ENCODE measurements around the gene MRPS15.

DNA sequence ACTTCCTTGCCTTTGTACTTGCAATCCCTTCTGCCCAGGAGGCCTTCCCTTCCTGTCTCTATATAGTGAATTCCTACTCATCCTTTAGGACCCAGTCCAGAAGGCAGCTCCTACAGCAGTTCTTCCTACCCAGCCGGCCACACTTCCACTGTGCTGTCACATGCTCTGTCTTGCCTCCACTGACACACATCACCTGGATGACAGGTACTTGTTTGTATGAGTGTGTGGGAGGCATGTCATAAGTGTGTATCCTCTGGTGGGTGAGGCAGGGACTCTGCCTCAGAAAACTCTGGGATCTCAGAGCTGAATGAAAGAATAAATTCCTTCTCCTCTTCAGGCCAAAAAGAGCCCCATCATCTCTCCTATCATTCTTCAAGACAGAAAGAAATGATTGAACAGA lies 8.8 kb downstream of the MRPS15 start:
- TF ChIP-seq CTCF (conservative IDR thresholded peaks at IDR 0.05; ENCODE audit: low read depth, low read length), result no peak
- no peak for TF ChIP-seq EZH2 (IDR thresholded peaks at IDR 0.05; ENCODE audit: borderline replicate concordance, low read depth, low read length, poor library complexity, severe bottlenecking)
